Endodermal cell (in vitro differentiated cells): ENCODE data around the gene MIA. TPM values are rescaled to one million over a fixed set of nuclear protein-coding genes. Genes with fewer than 3 reads are reported as not detected.

Experiments
- DNase-seq: peaks from one replicate; pipeline ENCODE4 v3.0.0-alpha.2; 2017
- H3K27ac ChIP-seq: 2 replicates; pipeline ENCODE4 v1.5.1; 2013; ENCODE audit warnings: mild to moderate bottlenecking, low read depth, low read length, moderate library complexity
- H3K27me3 ChIP-seq: 2 replicates; pipeline ENCODE4 v1.6.1; 2013; ENCODE audit warnings: mild to moderate bottlenecking, low read length, moderate library complexity; ENCODE audit not compliant: insufficient read depth, control insufficient read depth, poor library complexity, severe bottlenecking
- H3K36me3 ChIP-seq: 2 replicates; pipeline ENCODE4 v1.7.0; 2013; ENCODE audit warnings: mild to moderate bottlenecking, low read length, moderate library complexity; ENCODE audit not compliant: control insufficient read depth, insufficient read depth
- H3K4me1 ChIP-seq: one replicate; pipeline ENCODE4 v1.7.0; 2013; ENCODE audit warnings: low read length; ENCODE audit not compliant: control insufficient read depth, insufficient read depth
- H3K4me3 ChIP-seq: 2 replicates; pipeline ENCODE4 v1.5.1; 2013; ENCODE audit warnings: mild to moderate bottlenecking, low read length, moderate library complexity
- H3K9ac ChIP-seq: 2 replicates; pipeline ENCODE4 v1.6.1; 2013; ENCODE audit warnings: mild to moderate bottlenecking, low read length, moderate library complexity; ENCODE audit not compliant: poor library complexity, severe bottlenecking; ENCODE audit errors: extremely low read depth
- H3K9me3 ChIP-seq: 2 replicates; pipeline ENCODE4 v1.6.1; 2013; ENCODE audit warnings: mild to moderate bottlenecking, low read length, moderate library complexity; ENCODE audit not compliant: control insufficient read depth
- H3K27ac Mint-ChIP-seq: 2 replicates; pipeline ENCODE4 v1.8.0; 2020; ENCODE audit warnings: mixed read lengths
- H3K27me3 Mint-ChIP-seq: 2 replicates; pipeline ENCODE4 v1.8.0; 2021; ENCODE audit warnings: mild to moderate bottlenecking, mixed read lengths; ENCODE audit not compliant: insufficient read depth
- H3K36me3 Mint-ChIP-seq: 2 replicates; pipeline ENCODE4 v1.8.0; 2020; ENCODE audit warnings: low read depth, mixed read lengths
- H3K4me1 Mint-ChIP-seq: 2 replicates; pipeline ENCODE4 v1.8.0; 2020; ENCODE audit warnings: mixed read lengths
- H3K4me3 Mint-ChIP-seq: 2 replicates; pipeline ENCODE4 v1.8.0; 2020; ENCODE audit warnings: mild to moderate bottlenecking, moderate library complexity, mixed read lengths
- H3K9me3 Mint-ChIP-seq: 2 replicates; pipeline ENCODE4 v1.8.0; 2020; ENCODE audit warnings: mild to moderate bottlenecking, mixed read lengths
- CTCF ChIP-seq: fragments of 200-600 bp; sonication (generic); conservative IDR thresholded peaks from 2 replicates; pipeline ENCODE4 v1.5.0; 2021; ENCODE audit warnings: antibody characterized with exemption, mild to moderate bottlenecking
- WGBS, 2 experiments: methylation state at CpG; one replicate each; pipeline versions ENCODE4 v1.1.5 to v1.1.7; 2013; ENCODE audit warnings: missing lambda C conversion rate in 2 of 2, mixed read lengths in 1 of 2; ENCODE audit not compliant: insufficient coverage in 1 of 2, insufficient read length in 1 of 2; 5-methylcytosine and 5-hydroxymethylcytosine counted together
- total RNA-seq, 2 donors: library from RNA; stranded (reverse); fragmentation: NEBNext Ultra II Directional in 1 of 2; extraction: Animal tissue kit (Norgen Biotek cat#: 25700) in 1 of 2; gene quantifications; 2 replicates in 1 of 2; 3 replicates in 1 of 2; pipeline ENCODE4 v1.2.1, GENCODE V29; 2021

MIA gene
- total RNA-seq, 2 donors from 2014 or later, result not detected

- TF ChIP-seq CTCF, result no peak
- Mint-ChIP-seq H3K27ac (no peak overlapping the region), H3K36me3 (peaks cover 7% of the 10 kb centered on the region), H3K4me3 (no peak overlapping the region), H3K4me1 (peaks cover 11% of the 10 kb centered on the region), H3K27me3 (no peaks in the 10 kb centered on the region), H3K9me3 (no peaks in the 10 kb centered on the region)
- Histone ChIP-seq H3K4me1 (peaks cover 9% of the 10 kb centered on the region), H3K36me3 (no peaks in the 10 kb centered on the region), H3K9ac (no peak overlapping the region), H3K9me3 (no peaks in the 10 kb centered on the region), H3K27ac (no peak overlapping the region), H3K4me3 (no peak overlapping the region), H3K27me3 (no peaks in the 10 kb centered on the region)
- no peak for DNase-seq
- WGBS, 2 experiments, result 85 to 87% methylated on average over 6 to 7 of the region's 7 CpGs
Measured at GRCh38 chr19:40745402-40745780, 29.9 kb upstream of the MIA start.

GRCh38 chr19:40747536-40747935, 27.8 kb upstream of the MIA start:
- DNase-seq, result no peak
- TF ChIP-seq CTCF, result no peak
- Histone ChIP-seq H3K9ac (no peak overlapping the region), H3K9me3 (no peaks in the 10 kb centered on the region), H3K36me3 (peaks cover under 1% of the 10 kb centered on the region), H3K27me3 (no peaks in the 10 kb centered on the region), H3K27ac (no peak overlapping the region), H3K4me3 (no peak overlapping the region), H3K4me1 (peaks cover 9% of the 10 kb centered on the region)
- Mint-ChIP-seq H3K4me1 (peaks cover 12% of the 10 kb centered on the region), H3K27ac (no peak overlapping the region), H3K36me3 (peaks cover 10% of the 10 kb centered on the region), H3K27me3 (no peaks in the 10 kb centered on the region), H3K4me3 (no peak overlapping the region), H3K9me3 (no peaks in the 10 kb centered on the region)
- 98 to 100% methylated on average over 2 to 7 of the region's 7 CpGs for WGBS, 2 experiments

GRCh38 chr19:40750058-40750873, 25.1 kb upstream of the MIA start, which contains the start of gene ACTMAP:
TSS of gene ACTMAP (minus strand) at chr19:40750477. CDS start at chr19:40749803, 674 bp downstream.
- TF ChIP-seq CTCF, result no peak
- Histone ChIP-seq H3K9ac (peak within 1 kb of the TSS; percentile 98), H3K4me3 (peak within 1 kb of the TSS; percentile 99), H3K36me3 (peaks cover 16% of the 10 kb centered on the region), H3K27me3 (no peaks in the 10 kb centered on the region), H3K27ac (peak within 1 kb of the TSS; percentile 98), H3K4me1 (peaks cover 9% of the 10 kb centered on the region), H3K9me3 (no peaks in the 10 kb centered on the region)
- DNase-seq, result peak; percentile 100
- peak within 1 kb of the TSS; percentile 84 for H3K4me3 Mint-ChIP-seq
- peaks cover 20% of the 10 kb centered on the region for H3K4me1 Mint-ChIP-seq
- H3K9me3 Mint-ChIP-seq, result no peaks in the 10 kb centered on the region
- H3K36me3 Mint-ChIP-seq, result peaks cover 26% of the 10 kb centered on the region
- WGBS, 2 experiments, result 1% methylated on average over 32 to 43 of the region's 43 CpGs
- peak within 1 kb of the TSS; percentile 97 for H3K27ac Mint-ChIP-seq
- H3K27me3 Mint-ChIP-seq, result no peaks in the 10 kb centered on the region
